Colonic mucosa (tissue), 4 donors: ENCODE data around the gene SNRPN. TPM values are rescaled to one million over a fixed set of nuclear protein-coding genes. Genes with fewer than 3 reads are reported as not detected.

Source experiments
- DNase-seq: peaks from one replicate; pipeline ENCODE4 v3.0.0-alpha.2; 2020
- H3K27ac ChIP-seq: fragments of 200-600 bp; one replicate; pipeline ENCODE4 v1.8.0; 2021
- H3K27me3 ChIP-seq: fragments of 200-600 bp; one replicate; pipeline ENCODE4 v1.8.0; 2021
- H3K36me3 ChIP-seq: fragments of 200-600 bp; one replicate; pipeline ENCODE4 v1.8.0; 2021
- H3K4me1 ChIP-seq: fragments of 200-600 bp; one replicate; pipeline ENCODE4 v1.8.0; 2021; ENCODE audit warnings: mild to moderate bottlenecking
- H3K4me3 ChIP-seq: fragments of 200-600 bp; one replicate; pipeline ENCODE4 v1.8.0; 2021
- H3K9ac ChIP-seq, 2 donors: one replicate each; pipeline ENCODE4 v1.7.0; 2013; ENCODE audit warnings: control low read depth in 2 of 2, low read depth in 2 of 2, low read length in 2 of 2
- H3K9me3 ChIP-seq: fragments of 200-600 bp; one replicate; pipeline ENCODE4 v1.8.0; 2021
- intact Hi-C: fragments of 100-400 bp; cut with DNase I; formaldehyde crosslinking; loops from one replicate; pipeline ENCODE4 v1.14.1; 2022
- total RNA-seq, 2 donors: library from RNA; stranded (reverse); fragmentation: NEBNext Ultra II Directional in 1 of 2; extraction: Animal tissue kit (Norgen Biotek cat#: 25700) in 1 of 2; gene quantifications; one replicate each; pipeline ENCODE4 v1.2.1, GENCODE V29; 2021
- TF ChIP-seq, protein P1 (sequence below): fragments of 200-600 bp; IDR thresholded peaks from one replicate; pipeline ENCODE4 v1.8.0; 2022; ENCODE audit warnings: antibody characterized with exemption, mild to moderate bottlenecking
- donor health status: healthy.
- donor health status: DM: no; HTN: no; CAD: no.
- donor health status: DM: no; HTN: no; CAD: no.

SNRPN gene
- total RNA-seq, 2 donors from 2014 or later = 19.6 to 24.7 TPM

DNA sequence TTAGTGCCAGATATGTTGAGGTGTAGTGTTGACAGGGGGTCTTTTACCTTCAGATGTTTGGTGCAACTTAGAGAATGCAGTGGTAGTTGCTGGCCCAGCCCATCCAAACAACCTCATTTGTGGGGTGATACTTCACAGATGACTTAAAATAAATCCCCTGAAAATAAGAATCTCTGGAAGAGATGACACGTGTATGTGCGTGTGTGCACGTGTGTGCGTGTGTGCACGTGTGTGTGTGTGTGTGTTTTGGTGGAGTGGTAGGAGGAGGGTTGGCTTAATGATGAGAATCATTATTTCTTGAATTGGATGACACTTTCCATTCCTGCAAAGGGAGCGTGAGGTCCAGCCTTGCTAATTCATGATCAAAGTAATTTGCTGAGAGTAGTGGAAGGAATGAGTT, 31.9 kb downstream of the SNRPN start:
- no peaks in the 10 kb centered on the region for H3K9me3 ChIP-seq
- no peaks in the 10 kb centered on the region for H3K4me1 ChIP-seq

DNA sequence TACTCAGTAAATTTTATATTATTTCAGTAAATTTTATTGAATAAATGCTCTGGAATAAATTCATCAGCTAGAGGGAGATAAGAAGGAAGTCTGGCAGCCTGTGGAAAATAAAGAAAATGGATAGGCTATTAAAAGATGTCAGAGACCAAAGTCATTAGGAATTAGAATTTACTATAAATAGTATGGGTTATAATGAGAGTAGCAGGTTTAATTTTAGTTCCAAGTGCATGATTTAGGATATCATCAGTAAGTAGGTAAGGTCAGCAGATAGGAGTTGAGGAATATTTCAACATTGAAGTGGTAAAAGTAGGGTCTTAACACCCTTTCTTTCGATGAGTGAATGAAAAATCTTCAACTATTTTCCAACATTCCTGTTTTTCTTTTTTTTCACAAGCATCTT, 64.6 kb downstream of the SNRPN start:
- H3K27ac ChIP-seq = no peak overlapping the region
- TF ChIP-seq, protein P1, sequence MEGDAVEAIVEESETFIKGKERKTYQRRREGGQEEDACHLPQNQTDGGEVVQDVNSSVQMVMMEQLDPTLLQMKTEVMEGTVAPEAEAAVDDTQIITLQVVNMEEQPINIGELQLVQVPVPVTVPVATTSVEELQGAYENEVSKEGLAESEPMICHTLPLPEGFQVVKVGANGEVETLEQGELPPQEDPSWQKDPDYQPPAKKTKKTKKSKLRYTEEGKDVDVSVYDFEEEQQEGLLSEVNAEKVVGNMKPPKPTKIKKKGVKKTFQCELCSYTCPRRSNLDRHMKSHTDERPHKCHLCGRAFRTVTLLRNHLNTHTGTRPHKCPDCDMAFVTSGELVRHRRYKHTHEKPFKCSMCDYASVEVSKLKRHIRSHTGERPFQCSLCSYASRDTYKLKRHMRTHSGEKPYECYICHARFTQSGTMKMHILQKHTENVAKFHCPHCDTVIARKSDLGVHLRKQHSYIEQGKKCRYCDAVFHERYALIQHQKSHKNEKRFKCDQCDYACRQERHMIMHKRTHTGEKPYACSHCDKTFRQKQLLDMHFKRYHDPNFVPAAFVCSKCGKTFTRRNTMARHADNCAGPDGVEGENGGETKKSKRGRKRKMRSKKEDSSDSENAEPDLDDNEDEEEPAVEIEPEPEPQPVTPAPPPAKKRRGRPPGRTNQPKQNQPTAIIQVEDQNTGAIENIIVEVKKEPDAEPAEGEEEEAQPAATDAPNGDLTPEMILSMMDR = no peak
- H3K4me1 ChIP-seq = no peaks in the 10 kb centered on the region
- intact Hi-C loops = no loop called here
- H3K9me3 ChIP-seq = no peaks in the 10 kb centered on the region
- no peak overlapping the region for H3K4me3 ChIP-seq
- no peaks in the 10 kb centered on the region for H3K27me3 ChIP-seq
- no peaks in the 10 kb centered on the region for H3K36me3 ChIP-seq
- no peak for DNase-seq
- H3K9ac ChIP-seq = no peak overlapping the region

More for the DNA sequence above, 31.9 kb downstream of the SNRPN start:
- Histone ChIP-seq H3K4me3 (no peak overlapping the region), H3K9ac (no peak overlapping the region), H3K27me3 (no peaks in the 10 kb centered on the region), H3K27ac (no peak overlapping the region), H3K36me3 (no peaks in the 10 kb centered on the region)
- TF ChIP-seq, protein P1 = no peak
- no peak for DNase-seq
- intact Hi-C loops = no loop called here

DNA sequence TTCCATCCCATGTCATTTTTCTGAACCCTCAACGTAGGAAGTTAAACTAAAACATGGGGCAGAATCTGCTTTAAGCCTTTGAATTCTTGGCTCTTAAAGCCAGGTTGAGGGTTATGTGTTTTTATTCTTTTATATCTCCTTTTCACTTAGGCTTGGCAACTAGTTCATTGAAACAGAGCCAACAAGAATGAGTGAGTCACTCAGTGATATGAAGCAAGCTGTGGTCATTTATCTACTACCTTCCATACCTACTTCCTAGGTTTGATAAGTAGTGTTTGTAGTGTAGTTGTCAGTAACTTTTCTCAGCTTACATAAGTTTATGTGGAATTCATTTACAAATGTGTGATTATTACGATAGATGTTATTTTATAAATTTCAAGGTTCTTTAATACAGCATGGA, 67.4 kb downstream of the SNRPN start:
- DNase-seq = no peak
- Histone ChIP-seq H3K9me3 (no peaks in the 10 kb centered on the region), H3K27me3 (no peaks in the 10 kb centered on the region), H3K27ac (no peak overlapping the region), H3K4me3 (no peak overlapping the region), H3K36me3 (no peaks in the 10 kb centered on the region), H3K9ac (no peak overlapping the region), H3K4me1 (no peaks in the 10 kb centered on the region)
- TF ChIP-seq, protein P1 = no peak
- intact Hi-C loops = no loop called here

Other genes with a start within 250 kb of the SNRPN start
- gene SNURF, start within 50 bp of the SNRPN start, total RNA-seq = 1 to 10 TPM; 1.2 to 6.8 TPM